ENCODE data around the gene TRAF5. TPM values are rescaled to one million over a fixed set of nuclear protein-coding genes. Genes with fewer than 3 reads are reported as not detected.

Gene TRAF5
- total RNA-seq, 1 donor from 2014 or later: 47.6 TPM

- Mint-ChIP-seq H3K36me3 (peaks cover 41% of the 10 kb centered on the region), H3K9me3 (peaks cover 9% of the 10 kb centered on the region), H3K27me3 (ENCODE audit: low read depth) (no peaks in the 10 kb centered on the region), H3K4me3 (no peak overlapping the region), H3K4me1 (peaks cover 5% of the 10 kb centered on the region), H3K27ac (no peak overlapping the region)
- no peak for TF ChIP-seq CTCF (IDR thresholded peaks at IDR 0.05; ENCODE audit: unreplicated experiment)
- DNase-seq (ENCODE audit: low spot score in 2 of 2, unreplicated experiment in 2 of 2): no peak
Measured at GRCh38 chr1:211356723-211357407, 30.2 kb downstream of the TRAF5 start.

- Mint-ChIP-seq H3K9me3 (no peaks in the 10 kb centered on the region), H3K36me3 (peaks cover 28% of the 10 kb centered on the region), H3K27ac (no peak overlapping the region), H3K27me3 (ENCODE audit: low read depth) (no peaks in the 10 kb centered on the region), H3K4me1 (peaks cover 5% of the 10 kb centered on the region), H3K4me3 (no peak overlapping the region)
- no peak for DNase-seq (ENCODE audit: low spot score in 2 of 2, unreplicated experiment in 2 of 2)
- no peak for TF ChIP-seq CTCF (IDR thresholded peaks at IDR 0.05; ENCODE audit: unreplicated experiment)
Measured at GRCh38 chr1:211358685-211359084, 32.1 kb downstream of the TRAF5 start.

- Mint-ChIP-seq H3K9me3 (no peaks in the 10 kb centered on the region), H3K27me3 (ENCODE audit: low read depth) (no peaks in the 10 kb centered on the region), H3K36me3 (peaks cover 27% of the 10 kb centered on the region), H3K27ac (peak overlapping the region; percentile 10), H3K4me1 (peaks cover 5% of the 10 kb centered on the region), H3K4me3 (no peak overlapping the region)
- no peak for DNase-seq (ENCODE audit: low spot score in 2 of 2, unreplicated experiment in 2 of 2)
- no peak for TF ChIP-seq CTCF (IDR thresholded peaks at IDR 0.05; ENCODE audit: unreplicated experiment)
Measured at GRCh38 chr1:211359876-211360275, 33.2 kb downstream of the TRAF5 start.

GRCh38 chr1:211361202-211361601, 34.6 kb downstream of the TRAF5 start:
- Mint-ChIP-seq H3K36me3 (peaks cover 27% of the 10 kb centered on the region), H3K9me3 (no peaks in the 10 kb centered on the region)

GRCh38 chr1:211369640-211370039, 43.0 kb downstream of the TRAF5 start:
- no peak overlapping the region for H3K27ac Mint-ChIP-seq
- peaks cover 4% of the 10 kb centered on the region for H3K4me1 Mint-ChIP-seq
- H3K27me3 Mint-ChIP-seq (ENCODE audit: low read depth): no peaks in the 10 kb centered on the region
- no peaks in the 10 kb centered on the region for H3K9me3 Mint-ChIP-seq
- no peak overlapping the region for H3K4me3 Mint-ChIP-seq
- DNase-seq (ENCODE audit: low spot score in 2 of 2, unreplicated experiment in 2 of 2): no peak
- H3K36me3 Mint-ChIP-seq: peaks cover 24% of the 10 kb centered on the region
- no peak for TF ChIP-seq CTCF (IDR thresholded peaks at IDR 0.05; ENCODE audit: unreplicated experiment)

More at GRCh38 chr1:211361202-211361601, 34.6 kb downstream of the TRAF5 start:
- no peak for TF ChIP-seq CTCF (IDR thresholded peaks at IDR 0.05; ENCODE audit: unreplicated experiment)
- Mint-ChIP-seq H3K4me1 (peaks cover 5% of the 10 kb centered on the region), H3K27me3 (ENCODE audit: low read depth) (no peaks in the 10 kb centered on the region), H3K27ac (no peak overlapping the region), H3K4me3 (no peak overlapping the region)
- no peak for DNase-seq (ENCODE audit: low spot score in 2 of 2, unreplicated experiment in 2 of 2)
